ENCODE results near the gene RXRA.

The RXRA gene

GRCh38 chr9:134370638-134371037, 44.4 kb downstream of the RXRA start:
- DNase-seq = no peak

DNA sequence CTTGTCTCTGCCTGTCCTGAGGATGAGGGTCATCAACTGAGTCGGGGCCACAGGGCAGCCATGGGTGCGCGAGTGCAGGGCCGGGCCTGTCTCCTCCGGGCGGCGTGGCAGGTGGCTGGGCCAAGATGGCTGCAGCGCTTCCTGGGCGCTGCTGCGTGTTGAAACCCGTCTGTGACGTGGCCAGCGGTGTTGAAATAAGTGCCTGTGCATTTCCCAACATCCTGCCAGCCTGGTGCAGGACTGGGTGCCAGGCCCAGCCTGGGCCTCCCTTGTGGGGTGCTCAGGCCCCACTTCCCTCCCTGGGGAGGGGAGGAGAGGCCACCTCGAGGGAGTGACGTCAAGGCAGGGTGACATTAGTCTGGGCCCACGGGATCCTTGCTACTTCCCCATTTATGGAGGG, 45.5 kb downstream of the RXRA start:
- no peak for DNase-seq

DNA sequence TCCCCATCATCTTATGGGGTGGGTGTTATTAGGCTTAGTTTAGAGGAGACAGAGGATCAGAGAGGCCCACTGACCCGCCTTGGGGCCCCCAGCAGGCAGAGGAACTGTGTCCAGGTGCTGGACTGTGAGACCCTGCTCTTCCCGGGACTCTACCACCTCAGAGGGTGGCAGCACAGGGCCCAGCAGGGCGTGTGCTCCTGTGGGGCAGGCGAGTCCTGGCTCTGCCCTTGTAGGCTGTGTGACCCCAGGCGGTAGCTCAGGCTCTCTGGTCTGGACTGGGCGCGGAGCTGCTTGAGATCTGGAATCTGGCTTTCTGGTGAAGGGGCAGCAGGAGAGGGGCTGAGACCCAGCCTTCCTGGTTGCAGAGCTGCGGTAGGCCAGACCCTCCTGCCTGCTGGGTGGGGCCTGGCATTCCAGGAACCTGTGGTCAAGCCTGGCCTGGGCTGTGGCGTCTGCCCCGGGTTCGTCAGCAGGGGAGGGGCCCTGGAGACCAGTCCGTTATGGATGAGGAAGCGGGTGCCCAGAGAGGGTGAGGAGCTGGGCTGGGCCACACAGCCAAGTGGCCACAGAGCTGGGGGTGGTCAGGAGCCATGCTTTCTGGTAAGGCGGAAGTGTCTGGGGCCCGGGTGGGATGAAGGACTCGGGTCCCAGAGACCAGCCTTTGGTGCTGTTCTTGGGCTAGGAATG, 46.5 kb downstream of the RXRA start:
- DNase-seq = no peak

DNA sequence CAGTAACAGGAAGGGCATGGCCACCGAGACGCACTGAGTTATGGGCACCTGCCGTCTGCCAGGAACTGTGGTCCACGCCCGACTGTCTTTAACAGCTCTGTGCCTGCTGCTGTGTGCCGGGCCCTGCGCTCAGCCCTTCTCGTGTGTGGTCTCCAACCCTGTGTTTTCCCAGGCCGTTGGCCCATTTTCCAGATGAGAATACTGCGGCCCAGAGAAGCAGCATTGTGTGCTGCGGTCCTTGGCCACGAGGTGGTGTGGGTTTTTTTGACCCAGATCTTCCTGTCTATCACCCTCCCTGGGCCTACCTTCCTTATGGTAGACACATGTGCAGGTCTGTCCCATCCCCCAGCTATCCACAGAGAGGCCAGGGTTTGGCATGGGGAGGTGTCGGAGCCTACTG, 47.0 kb downstream of the RXRA start:
- no peak for DNase-seq

- no peak for DNase-seq
These were observed 47.7 kb downstream of the RXRA start for GRCh38 chr9:134373953-134374300.

GRCh38 chr9:134374301-134375010, 48.2 kb downstream of the RXRA start:
- no peak for DNase-seq

GRCh38 chr9:134375011-134375390, 48.7 kb downstream of the RXRA start:
- no peak for DNase-seq

GRCh38 chr9:134375430-134376385, 49.5 kb downstream of the RXRA start:
- DNase-seq = no peak

DNA sequence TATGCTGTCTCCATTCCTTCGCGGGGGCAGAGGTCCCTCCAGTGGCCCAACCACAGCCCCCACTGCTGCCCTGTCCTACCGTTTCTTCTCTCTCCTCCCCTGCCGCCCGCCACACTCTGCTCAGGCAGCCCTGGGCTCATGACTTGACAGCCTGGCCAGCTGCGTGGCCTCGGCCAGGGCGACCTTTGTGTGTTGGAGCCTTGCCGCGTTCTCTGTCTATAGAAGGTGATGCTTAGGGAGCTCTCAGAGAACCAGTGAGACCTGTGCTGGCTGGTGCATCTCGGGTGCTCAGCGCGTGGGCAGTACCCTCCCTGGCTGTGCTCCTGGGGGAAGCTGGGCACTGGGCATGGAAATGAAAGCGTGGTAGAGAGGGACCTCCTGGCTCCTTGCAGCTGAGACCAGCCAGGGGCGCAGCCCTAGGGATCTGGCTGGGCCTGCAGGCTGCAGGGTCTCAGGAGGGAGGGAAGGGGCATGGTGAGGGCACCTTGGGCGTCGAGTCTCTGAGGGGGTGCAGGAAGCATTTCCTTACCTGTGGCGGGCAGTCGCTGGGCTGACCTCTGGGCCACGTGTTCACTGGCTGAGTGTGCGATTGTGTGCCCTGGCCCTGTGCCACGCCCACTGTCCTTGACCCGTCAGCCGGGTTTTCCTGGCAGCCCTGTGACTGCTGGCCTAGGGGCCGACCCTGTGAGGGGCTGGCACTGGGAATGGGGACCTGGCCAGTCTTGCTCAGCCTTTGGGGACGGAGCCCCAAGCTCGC, 50.3 kb downstream of the RXRA start:
- DNase-seq = no peak

GRCh38 chr9:134377143-134377484, 50.9 kb downstream of the RXRA start:
- no peak for DNase-seq

GRCh38 chr9:134377976-134378375, 51.7 kb downstream of the RXRA start:
- no peak for DNase-seq

DNA sequence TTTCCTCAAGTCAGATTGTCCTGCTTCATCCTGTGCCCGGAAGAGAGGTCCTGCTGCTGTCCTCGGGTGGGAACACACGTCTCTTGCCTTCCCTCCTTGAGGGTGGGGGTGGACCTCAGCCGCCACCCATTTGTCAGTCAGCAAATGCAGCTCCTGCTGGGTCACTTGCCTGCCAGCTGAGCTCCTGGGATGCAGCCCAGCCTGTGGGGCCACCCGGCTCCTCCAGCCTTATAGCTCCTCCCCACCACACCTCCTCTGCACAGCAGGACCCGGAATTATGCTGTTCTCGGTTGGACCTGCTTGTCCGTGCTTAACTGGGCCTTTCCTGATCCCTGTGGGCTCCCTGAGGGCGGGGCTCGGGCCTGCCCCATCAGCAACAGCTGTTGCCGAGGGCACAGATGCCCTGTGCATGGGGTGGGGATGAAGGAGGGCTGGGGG, 52.7 kb downstream of the RXRA start:
- no peak for DNase-seq

DNA sequence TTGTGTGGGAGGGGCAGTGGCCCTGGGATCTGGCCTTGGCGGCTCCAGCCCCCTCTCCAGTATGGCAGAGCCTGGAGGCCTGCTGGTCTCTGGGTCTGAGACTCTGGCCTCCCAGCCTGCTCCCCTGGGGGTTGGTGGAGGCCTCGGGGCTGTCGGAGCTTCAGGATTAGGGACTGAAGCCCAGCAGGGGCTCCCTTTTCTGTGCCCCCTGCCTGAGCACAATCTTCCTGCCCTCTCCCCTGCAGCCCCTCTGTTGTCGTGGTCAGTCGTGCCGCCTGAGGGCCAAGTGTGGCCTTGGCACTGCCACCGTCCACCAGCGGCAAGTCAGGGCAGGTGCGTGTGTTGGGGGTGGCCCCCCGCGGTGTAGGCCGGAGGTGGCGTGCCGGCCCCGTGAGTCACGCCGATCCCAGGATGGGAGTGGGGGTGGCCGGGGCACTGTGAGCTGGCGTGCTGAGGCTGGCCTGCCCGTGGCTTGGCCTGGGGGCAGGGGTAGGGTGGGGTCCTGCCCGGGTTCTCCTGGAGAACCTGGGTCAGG, 53.6 kb downstream of the RXRA start:
- no peak for DNase-seq

DNA sequence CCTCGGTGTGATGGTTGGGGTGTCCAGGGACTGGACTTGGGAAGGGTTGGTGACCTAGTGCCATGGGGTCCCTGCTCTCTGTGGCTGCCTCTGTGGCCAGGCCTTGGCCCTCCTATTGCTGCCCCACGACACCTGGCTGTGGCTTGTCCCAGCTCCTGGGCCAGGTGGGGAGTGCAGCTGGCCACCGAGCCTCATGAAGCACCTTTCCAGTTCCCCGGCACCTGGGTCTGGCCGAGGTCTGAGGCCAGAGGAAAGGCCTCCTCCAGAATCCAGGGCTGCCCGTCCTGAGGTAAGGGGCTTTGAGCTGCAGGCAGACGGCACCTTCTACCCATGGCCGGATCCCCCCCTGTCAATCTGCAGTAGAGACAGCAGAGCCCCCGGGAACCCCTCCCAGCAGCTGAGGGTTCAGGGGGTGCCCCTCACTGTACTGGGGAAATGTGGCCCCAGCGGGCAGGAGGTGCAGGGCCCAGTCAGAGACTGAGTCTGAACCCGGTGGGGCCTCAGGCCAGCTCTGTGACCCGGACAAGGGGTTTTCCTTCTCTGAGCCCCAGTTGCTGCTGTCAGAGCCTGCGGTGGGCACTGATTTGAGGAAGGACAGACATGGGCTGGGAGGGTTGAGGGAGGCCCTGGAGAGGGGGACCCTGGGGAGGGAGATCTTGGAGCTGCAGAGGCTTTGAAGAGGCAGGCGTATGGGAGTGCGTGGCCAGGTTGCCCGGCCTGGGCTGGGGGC, 54.5 kb downstream of the RXRA start:
- no peak for DNase-seq

- no peak for DNase-seq
These were observed 55.0 kb downstream of the RXRA start for GRCh38 chr9:134381272-134381661.

DNA sequence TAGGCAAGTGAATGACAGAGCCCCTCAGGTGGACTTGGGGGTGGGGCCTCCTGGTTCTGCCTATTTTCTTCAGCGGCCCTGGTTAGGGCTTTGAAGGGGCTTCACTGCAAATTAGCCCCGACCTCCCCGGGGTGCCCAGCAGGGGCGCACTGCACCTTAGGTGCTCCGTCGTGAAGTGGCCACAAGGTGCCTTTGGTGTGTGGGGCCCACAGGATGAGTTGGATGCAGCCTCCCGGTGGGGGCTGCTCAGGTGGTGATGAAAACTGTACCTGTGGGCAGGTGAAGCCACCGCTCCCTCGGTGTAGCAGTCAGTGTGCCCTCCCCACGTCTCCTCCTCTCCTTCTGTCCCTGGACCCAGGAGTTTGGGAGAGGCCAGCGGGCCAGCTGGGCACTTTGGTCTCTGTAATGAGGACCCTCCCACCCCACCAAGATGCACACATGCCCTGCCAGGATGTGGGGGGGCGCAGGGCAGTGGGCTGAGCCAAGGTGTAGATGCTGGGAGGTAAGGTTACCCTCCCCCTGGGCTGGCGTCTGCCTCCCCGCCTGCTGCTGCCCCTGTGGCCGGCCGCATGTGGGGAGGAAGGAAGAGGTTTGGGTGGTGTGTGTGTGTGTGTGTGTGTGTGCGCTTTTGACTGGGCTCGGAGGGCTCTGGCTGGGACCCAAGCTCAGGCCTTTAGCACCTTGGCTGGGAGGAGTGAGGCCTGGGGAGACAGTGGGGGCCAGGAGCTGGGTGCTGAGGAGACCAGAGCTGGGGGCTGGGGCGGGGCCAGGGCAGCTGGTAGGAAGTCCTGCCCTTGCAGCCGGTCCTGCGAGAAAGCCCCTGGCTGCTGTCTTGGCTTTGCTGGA, 55.6 kb downstream of the RXRA start:
- no peak for DNase-seq

DNA sequence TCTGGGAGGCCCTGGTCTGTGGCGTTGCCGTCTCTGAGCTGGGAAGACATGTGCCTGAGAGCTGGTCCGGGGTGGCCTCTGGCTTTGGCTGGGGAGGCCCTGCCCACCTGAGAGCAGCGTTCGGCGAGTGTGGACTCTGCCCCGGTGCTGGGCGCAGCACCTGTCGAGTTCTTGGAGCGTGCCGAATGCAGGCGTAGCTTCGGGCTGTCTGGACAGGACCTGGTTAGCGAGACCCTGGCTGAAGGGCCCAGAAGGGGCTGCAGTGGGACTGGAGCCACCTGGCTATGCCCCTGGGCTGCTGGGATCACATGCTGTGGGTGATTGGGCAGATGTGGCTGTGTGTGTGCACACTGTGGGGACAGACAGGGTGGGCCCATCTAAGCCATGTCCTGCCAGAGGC, 56.5 kb downstream of the RXRA start:
- no peak for DNase-seq

DNA sequence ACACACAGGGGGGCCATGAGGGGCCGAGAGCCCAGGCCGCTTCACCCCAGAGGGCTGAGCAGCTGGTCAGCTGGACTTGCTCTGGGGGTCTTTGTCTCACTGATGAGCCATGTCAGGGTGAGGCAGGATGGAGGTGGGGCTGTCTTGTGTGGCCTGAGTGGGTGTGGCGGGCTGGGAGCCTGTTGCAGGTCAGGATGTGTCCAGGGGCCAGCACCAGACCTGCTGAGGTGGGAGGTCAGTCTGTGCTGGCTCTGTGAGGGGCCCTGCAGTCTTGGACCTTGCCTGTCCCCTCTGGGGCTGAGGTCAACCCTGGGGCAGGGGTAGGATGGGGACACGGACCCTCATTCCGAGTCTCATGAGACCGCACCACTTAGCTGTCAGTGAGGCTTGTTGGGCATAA, 56.9 kb downstream of the RXRA start:
- no peak for DNase-seq

GRCh38 chr9:134384811-134385479, 58.7 kb downstream of the RXRA start:
- no peak for DNase-seq

- DNase-seq = no peak
These were observed 59.7 kb downstream of the RXRA start for GRCh38 chr9:134385915-134386314.

All from NCI-H2107 (cell line).